ENCODE measurements around the gene PRPF6. TPM values are rescaled to one million over a fixed set of nuclear protein-coding genes. Genes with fewer than 3 reads are reported as not detected.

The PRPF6 gene
- total RNA-seq, 1 donor from 2014 or later: 52.6 TPM

GRCh38 chr20:63950701-63951397 lies 30.1 kb upstream of the PRPF6 start:
- H3K4me1 ChIP-seq (ENCODE audit: insufficient read depth, low read length): peaks cover 21% of the 10 kb centered on the region
- H3K9ac ChIP-seq (ENCODE audit: low read length): no peak overlapping the region
- no peaks in the 10 kb centered on the region for H3K9me3 Mint-ChIP-seq (ENCODE audit: unreplicated experiment)
- no peaks in the 10 kb centered on the region for H3K36me3 Mint-ChIP-seq (ENCODE audit: low read depth, unreplicated experiment)
- H3K27ac ChIP-seq (ENCODE audit: low read depth, low read length): no peak overlapping the region
- no peaks in the 10 kb centered on the region for H3K36me3 ChIP-seq (ENCODE audit: insufficient read depth, low read length)
- H3K27me3 Mint-ChIP-seq (ENCODE audit: low read depth, unreplicated experiment): no peaks in the 10 kb centered on the region
- FAIRE-seq (no peak), DNase-seq (ENCODE audit: low read depth) (no peak)
- peaks cover 95% of the 10 kb centered on the region for H4K20me1 ChIP-seq (ENCODE audit: insufficient read depth, low read length)
- H3K4me3 Mint-ChIP-seq (ENCODE audit: unreplicated experiment): no peak overlapping the region
- peaks cover 12% of the 10 kb centered on the region for H3K4me1 Mint-ChIP-seq (ENCODE audit: low read depth, unreplicated experiment)
- H2AFZ ChIP-seq (ENCODE audit: low read depth, low read length): no peak overlapping the region
- H3K4me2 ChIP-seq (ENCODE audit: low read length): no peak overlapping the region
- no peaks in the 10 kb centered on the region for H3K9me3 ChIP-seq (ENCODE audit: insufficient read depth, low read depth, low read length)
- no peak overlapping the region for H3K27ac Mint-ChIP-seq (ENCODE audit: unreplicated experiment)
- TF ChIP-seq EZH2 (IDR thresholded peaks at IDR 0.05; ENCODE audit: insufficient read depth, low read length) (no peak), CTCF (IDR thresholded peaks at IDR 0.05; ENCODE audit: insufficient read depth, low read depth, low read length) (no peak)
- H3K79me2 ChIP-seq (ENCODE audit: insufficient read depth, low read length): peaks cover 94% of the 10 kb centered on the region
- no peak overlapping the region for H3K4me3 ChIP-seq (ENCODE audit: insufficient read depth, low read depth, low read length)
- no peaks in the 10 kb centered on the region for H3K27me3 ChIP-seq (ENCODE audit: insufficient read depth, low read length)

- FAIRE-seq: no peak
- Histone ChIP-seq H4K20me1 (ENCODE audit: insufficient read depth, low read length) (peaks cover 88% of the 10 kb centered on the region), H3K9ac (ENCODE audit: low read length) (no peak overlapping the region), H3K79me2 (ENCODE audit: insufficient read depth, low read length) (peaks cover 90% of the 10 kb centered on the region), H2AFZ (ENCODE audit: low read depth, low read length) (no peak overlapping the region), H3K4me1 (ENCODE audit: insufficient read depth, low read length) (peaks cover 21% of the 10 kb centered on the region), H3K27ac (ENCODE audit: low read depth, low read length) (no peak overlapping the region), H3K4me2 (ENCODE audit: low read length) (no peak overlapping the region), H3K36me3 (ENCODE audit: insufficient read depth, low read length) (no peaks in the 10 kb centered on the region), H3K4me3 (ENCODE audit: insufficient read depth, low read depth, low read length) (no peak overlapping the region), H3K27me3 (ENCODE audit: insufficient read depth, low read length) (no peaks in the 10 kb centered on the region), H3K9me3 (ENCODE audit: insufficient read depth, low read depth, low read length) (no peaks in the 10 kb centered on the region)
- TF ChIP-seq EZH2 (IDR thresholded peaks at IDR 0.05; ENCODE audit: insufficient read depth, low read length) (no peak), CTCF (IDR thresholded peaks at IDR 0.05; ENCODE audit: insufficient read depth, low read depth, low read length) (no peak)
- Mint-ChIP-seq H3K4me3 (ENCODE audit: unreplicated experiment) (no peak overlapping the region), H3K4me1 (ENCODE audit: low read depth, unreplicated experiment) (peaks cover 12% of the 10 kb centered on the region), H3K27ac (ENCODE audit: unreplicated experiment) (no peak overlapping the region), H3K9me3 (ENCODE audit: unreplicated experiment) (no peaks in the 10 kb centered on the region), H3K36me3 (ENCODE audit: low read depth, unreplicated experiment) (no peaks in the 10 kb centered on the region), H3K27me3 (ENCODE audit: low read depth, unreplicated experiment) (no peaks in the 10 kb centered on the region)
- no peak for DNase-seq (ENCODE audit: low read depth)
Measured at GRCh38 chr20:63951398-63952209, 29.3 kb upstream of the PRPF6 start.

- H3K27ac ChIP-seq (ENCODE audit: low read depth, low read length): no peak overlapping the region
- H3K9me3 Mint-ChIP-seq (ENCODE audit: unreplicated experiment): no peaks in the 10 kb centered on the region
- peaks cover 82% of the 10 kb centered on the region for H4K20me1 ChIP-seq (ENCODE audit: insufficient read depth, low read length)
- no peak overlapping the region for H3K9ac ChIP-seq (ENCODE audit: low read length)
- H3K4me3 ChIP-seq (ENCODE audit: insufficient read depth, low read depth, low read length): no peak overlapping the region
- no peaks in the 10 kb centered on the region for H3K9me3 ChIP-seq (ENCODE audit: insufficient read depth, low read depth, low read length)
- peaks cover 27% of the 10 kb centered on the region for H3K4me1 ChIP-seq (ENCODE audit: insufficient read depth, low read length)
- DNase-seq (ENCODE audit: low read depth) (no peak), FAIRE-seq (no peak)
- H3K27ac Mint-ChIP-seq (ENCODE audit: unreplicated experiment): no peak overlapping the region
- no peak overlapping the region for H3K4me3 Mint-ChIP-seq (ENCODE audit: unreplicated experiment)
- H3K27me3 ChIP-seq (ENCODE audit: insufficient read depth, low read length): no peaks in the 10 kb centered on the region
- peaks cover 86% of the 10 kb centered on the region for H3K79me2 ChIP-seq (ENCODE audit: insufficient read depth, low read length)
- no peak for TF ChIP-seq CTCF (IDR thresholded peaks at IDR 0.05; ENCODE audit: insufficient read depth, low read depth, low read length)
- TF ChIP-seq EZH2 (IDR thresholded peaks at IDR 0.05; ENCODE audit: insufficient read depth, low read length): no peak
- no peaks in the 10 kb centered on the region for H3K27me3 Mint-ChIP-seq (ENCODE audit: low read depth, unreplicated experiment)
- no peaks in the 10 kb centered on the region for H3K36me3 Mint-ChIP-seq (ENCODE audit: low read depth, unreplicated experiment)
- no peak overlapping the region for H3K4me2 ChIP-seq (ENCODE audit: low read length)
- H2AFZ ChIP-seq (ENCODE audit: low read depth, low read length): no peak overlapping the region
- peaks cover 12% of the 10 kb centered on the region for H3K4me1 Mint-ChIP-seq (ENCODE audit: low read depth, unreplicated experiment)
- H3K36me3 ChIP-seq (ENCODE audit: insufficient read depth, low read length): no peaks in the 10 kb centered on the region
Measured at GRCh38 chr20:63952210-63952535, 28.8 kb upstream of the PRPF6 start.
